ENCODE measurements around the gene ZNF689. TPM values are rescaled to one million over a fixed set of nuclear protein-coding genes. Genes with fewer than 3 reads are reported as not detected.

ZNF689 gene
- total RNA-seq, 1 donor from 2014 or later: 12.1 TPM

GRCh38 chr16:30562021-30562420, 48.2 kb downstream of the ZNF689 start:
- no peak overlapping the region for H3K4me3 Mint-ChIP-seq
- H3K36me3 Mint-ChIP-seq: no peaks in the 10 kb centered on the region
- H3K9me3 Mint-ChIP-seq: no peaks in the 10 kb centered on the region
- H3K27ac Mint-ChIP-seq: no peak overlapping the region
- DNase-seq (ENCODE audit: low spot score in 2 of 2, unreplicated experiment in 2 of 2): no peak
- no peak for TF ChIP-seq CTCF (IDR thresholded peaks at IDR 0.05; ENCODE audit: unreplicated experiment)
- peaks cover 19% of the 10 kb centered on the region for H3K4me1 Mint-ChIP-seq
- no peaks in the 10 kb centered on the region for H3K27me3 Mint-ChIP-seq (ENCODE audit: low read depth)

- Mint-ChIP-seq H3K4me3 (peak overlapping the region; percentile 36), H3K4me1 (peaks cover 20% of the 10 kb centered on the region), H3K27me3 (ENCODE audit: low read depth) (no peaks in the 10 kb centered on the region), H3K9me3 (no peaks in the 10 kb centered on the region), H3K27ac (peak overlapping the region; percentile 37), H3K36me3 (peaks cover 1% of the 10 kb centered on the region)
- TF ChIP-seq CTCF (IDR thresholded peaks at IDR 0.05; ENCODE audit: unreplicated experiment): no peak
- no peak for DNase-seq (ENCODE audit: low spot score in 2 of 2, unreplicated experiment in 2 of 2)
Observed at GRCh38 chr16:30561089-30561816, 48.9 kb downstream of the ZNF689 start.

- H3K36me3 Mint-ChIP-seq: peaks cover 5% of the 10 kb centered on the region
- peaks cover 24% of the 10 kb centered on the region for H3K4me1 Mint-ChIP-seq
- H3K27ac Mint-ChIP-seq: peak overlapping the region; percentile 80
- TF ChIP-seq CTCF (IDR thresholded peaks at IDR 0.05; ENCODE audit: unreplicated experiment): no peak
- H3K9me3 Mint-ChIP-seq: no peaks in the 10 kb centered on the region
- H3K4me3 Mint-ChIP-seq: peak overlapping the region; percentile 34
- H3K27me3 Mint-ChIP-seq (ENCODE audit: low read depth): no peaks in the 10 kb centered on the region
- DNase-seq (ENCODE audit: low spot score in 2 of 2, unreplicated experiment in 2 of 2): no peak
Observed at GRCh38 chr16:30559690-30560089, 50.5 kb downstream of the ZNF689 start.

- Mint-ChIP-seq H3K27me3 (ENCODE audit: low read depth) (no peaks in the 10 kb centered on the region), H3K4me1 (peaks cover 24% of the 10 kb centered on the region), H3K9me3 (no peaks in the 10 kb centered on the region), H3K4me3 (peak overlapping the region; percentile 80), H3K27ac (peak overlapping the region; percentile 90), H3K36me3 (peaks cover 10% of the 10 kb centered on the region)
- TF ChIP-seq CTCF (IDR thresholded peaks at IDR 0.05; ENCODE audit: unreplicated experiment): no peak
- DNase-seq (ENCODE audit: low spot score in 2 of 2, unreplicated experiment in 2 of 2): no peak
Observed at GRCh38 chr16:30558789-30559377, 51.3 kb downstream of the ZNF689 start.

GRCh38 chr16:30557957-30558788, 52.0 kb downstream of the ZNF689 start, which contains the start of gene ZNF764:
TSS of gene ZNF764 (minus strand) at chr16:30558374. CDS start at chr16:30558182, 192 bp downstream.
- H3K4me1 Mint-ChIP-seq: peaks cover 24% of the 10 kb centered on the region

More at GRCh38 chr16:30557957-30558788, 52.0 kb downstream of the ZNF689 start, which contains the start of gene ZNF764:
- Mint-ChIP-seq H3K4me3 (peak within 1 kb of the TSS; percentile 80), H3K36me3 (peaks cover 17% of the 10 kb centered on the region), H3K27me3 (ENCODE audit: low read depth) (no peaks in the 10 kb centered on the region), H3K27ac (peak within 1 kb of the TSS; percentile 90), H3K9me3 (no peaks in the 10 kb centered on the region)
- peak; percentile 75 to 86 for DNase-seq (ENCODE audit: low spot score in 2 of 2, unreplicated experiment in 2 of 2)
- TF ChIP-seq CTCF (IDR thresholded peaks at IDR 0.05; ENCODE audit: unreplicated experiment): no peak
